Renal cortex interstitium (tissue), 11 donors: ENCODE measurements around the gene MYL4. TPM values are rescaled to one million over a fixed set of nuclear protein-coding genes. Genes with fewer than 3 reads are reported as not detected.
A peak's percentile ranks its signal among the peaks of the same experiment; 100 is the strongest.
"Not testable (repeated sequence)": the region's sequence is repeated elsewhere in the genome, so short reads cannot be mapped to it uniquely, and the experiment has no call there.

ENCODE experiments used
- DNase-seq, 11 donors: peaks; one replicate each; pipeline ENCODE4 v3.0.0-alpha.2; 2013; ENCODE audit warnings: low read depth in 9 of 11, low spot score in 4 of 11; ENCODE audit errors: extremely low read depth in 1 of 11
- polyA plus RNA-seq, 3 donors: library from polyadenylated mRNA; unstranded; fragments of 120-200 nt; gene quantifications; one replicate each; pipeline ENCODE4 v1.2.1, GENCODE V29; 2013; ENCODE audit not compliant: insufficient read length in 3 of 3

MYL4 gene
- polyA plus RNA-seq, 3 donors: 4.0 to 4.5 (median 4.4) TPM

- DNase-seq: no peak
These were observed 3.3 kb downstream of the MYL4 start for GRCh38 chr17:47212458-47212857.

- no peak for DNase-seq
These were observed 4.4 kb downstream of the MYL4 start for GRCh38 chr17:47213540-47213939.

- DNase-seq: no peak
These were observed 5.8 kb downstream of the MYL4 start for GRCh38 chr17:47214931-47215330.

GRCh38 chr17:47216821-47217220 is 7.7 kb downstream of the MYL4 start:
- DNase-seq: not testable (repeated sequence)

GRCh38 chr17:47217279-47217678 is 8.1 kb downstream of the MYL4 start:
- not testable (repeated sequence) for DNase-seq

GRCh38 chr17:47218896-47219430 is 9.8 kb downstream of the MYL4 start:
- DNase-seq: no peak

GRCh38 chr17:47219621-47220475 is 10.7 kb downstream of the MYL4 start:
- DNase-seq: no peak

- no peak for DNase-seq
These were observed 11.4 kb downstream of the MYL4 start for GRCh38 chr17:47220531-47220999.

- no peak for DNase-seq
These were observed 12.0 kb downstream of the MYL4 start for GRCh38 chr17:47221154-47221553.

- DNase-seq: no peak
These were observed 12.9 kb downstream of the MYL4 start for GRCh38 chr17:47222047-47222446.

- DNase-seq: no peak
These were observed 13.9 kb downstream of the MYL4 start for GRCh38 chr17:47223007-47223406.

- DNase-seq: no peak
These were observed 14.3 kb downstream of the MYL4 start for GRCh38 chr17:47223460-47223859.

- not testable (repeated sequence) for DNase-seq
These were observed 14.9 kb downstream of the MYL4 start for GRCh38 chr17:47224077-47224476.

- DNase-seq: peak in 2 of 11 donors; percentile 12 to 20
These were observed 15.8 kb downstream of the MYL4 start for GRCh38 chr17:47224966-47225365.

- peak in 4 of 11 donors; percentile 25 to 40 (median 36) for DNase-seq
These were observed 16.3 kb downstream of the MYL4 start for GRCh38 chr17:47225436-47225858.

- no peak for DNase-seq
These were observed 17.0 kb downstream of the MYL4 start for GRCh38 chr17:47225911-47226688.

- DNase-seq: no peak
These were observed 18.7 kb downstream of the MYL4 start for GRCh38 chr17:47227862-47228261.

GRCh38 chr17:47229535-47230443 is 20.6 kb downstream of the MYL4 start:
- peak; percentile 68 to 87 (median 82) for DNase-seq

GRCh38 chr17:47230864-47231263 is 21.7 kb downstream of the MYL4 start:
- no peak for DNase-seq
